MM.1S (cell line): Measurements from ENCODE around the gene MRPL16.
A peak's percentile ranks its signal among the peaks of the same experiment; 100 is the strongest.

Experiments used
- DNase-seq: peaks from one replicate; pipeline ENCODE4 v3.0.0-alpha.2; 2015
- H2AFZ ChIP-seq: fragments of 300-600 bp; sonication (generic); 2 replicates; pipeline ENCODE4 v1.6.0; 2016; ENCODE audit warnings: antibody characterized with exemption, low read length
- H3F3A ChIP-seq: fragments of 300-600 bp; sonication (generic); 2 replicates; pipeline ENCODE4 v1.6.1; 2016; ENCODE audit warnings: mild to moderate bottlenecking, antibody characterized with exemption, low read length, moderate library complexity, mixed read lengths; ENCODE audit not compliant: insufficient read depth
- H3K27ac ChIP-seq: fragments of 300-600 bp; sonication (generic); 2 replicates; pipeline ENCODE4 v1.5.1; 2016; ENCODE audit warnings: mild to moderate bottlenecking, low read length
- H3K27me3 ChIP-seq: fragments of 300-600 bp; sonication (generic); replicated peaks from 2 replicates; pipeline ENCODE4 v1.6.0; 2016; ENCODE audit warnings: low read length; ENCODE audit not compliant: insufficient read depth
- H3K36me3 ChIP-seq: fragments of 300-600 bp; sonication (generic); replicated peaks from 2 replicates; pipeline ENCODE4 v1.6.1; 2016; ENCODE audit warnings: mild to moderate bottlenecking, low read length, mixed read lengths; ENCODE audit not compliant: insufficient read depth
- H3K4me1 ChIP-seq: fragments of 300-600 bp; sonication (generic); 2 replicates; pipeline ENCODE4 v1.6.1; 2016; ENCODE audit warnings: low read length, mixed read lengths
- H3K4me2 ChIP-seq: fragments of 300-600 bp; sonication (generic); 2 replicates; pipeline ENCODE4 v1.6.0; 2016; ENCODE audit warnings: low read depth, low read length
- H3K4me3 ChIP-seq: fragments of 300-600 bp; sonication (generic); 2 replicates; pipeline ENCODE4 v1.5.1; 2016; ENCODE audit warnings: low read length, mixed read lengths
- H3K79me2 ChIP-seq: fragments of 300-600 bp; sonication (generic); 2 replicates; pipeline ENCODE4 v1.6.1; 2016; ENCODE audit warnings: mixed run types, low read length, mixed read lengths
- H3K9ac ChIP-seq: fragments of 300-600 bp; sonication (generic); 2 replicates; pipeline ENCODE4 v1.6.1; 2016; ENCODE audit warnings: low read length, mixed read lengths
- H3K9me2 ChIP-seq: fragments of 300-600 bp; sonication (generic); replicated peaks from 2 replicates; pipeline ENCODE4 v1.6.1; 2016; ENCODE audit warnings: mild to moderate bottlenecking, low read length, mixed read lengths; ENCODE audit not compliant: insufficient read depth
- H3K9me3 ChIP-seq: fragments of 300-600 bp; sonication (generic); replicated peaks from 2 replicates; pipeline ENCODE4 v1.6.1; 2016; ENCODE audit warnings: mild to moderate bottlenecking, low read length, mixed read lengths; ENCODE audit not compliant: insufficient read depth
- H4K20me1 ChIP-seq: fragments of 300-600 bp; sonication (generic); 2 replicates; pipeline ENCODE4 v1.6.1; 2016; ENCODE audit warnings: mild to moderate bottlenecking, low read length, moderate library complexity, mixed read lengths; ENCODE audit not compliant: insufficient read depth
- CTCF ChIP-seq: fragments of 300-600 bp; sonication (generic); IDR thresholded peaks from 2 replicates; pipeline ENCODE4 v1.5.1; 2016; ENCODE audit warnings: antibody characterized with exemption, low read length, mixed read lengths
- EZH2 ChIP-seq: fragments of 300-600 bp; sonication (generic); optimal IDR thresholded peaks from 2 replicates; pipeline ENCODE3; 2017; ENCODE audit warnings: low read depth, mild to moderate bottlenecking, antibody characterized with exemption, low read length, mixed read lengths
- EZH2phosphoT487 ChIP-seq: fragments of 300-600 bp; sonication (generic); IDR thresholded peaks from 2 replicates; pipeline ENCODE4 v1.6.1; 2018; ENCODE audit warnings: antibody characterized with exemption, low read length

Gene MRPL16

DNA sequence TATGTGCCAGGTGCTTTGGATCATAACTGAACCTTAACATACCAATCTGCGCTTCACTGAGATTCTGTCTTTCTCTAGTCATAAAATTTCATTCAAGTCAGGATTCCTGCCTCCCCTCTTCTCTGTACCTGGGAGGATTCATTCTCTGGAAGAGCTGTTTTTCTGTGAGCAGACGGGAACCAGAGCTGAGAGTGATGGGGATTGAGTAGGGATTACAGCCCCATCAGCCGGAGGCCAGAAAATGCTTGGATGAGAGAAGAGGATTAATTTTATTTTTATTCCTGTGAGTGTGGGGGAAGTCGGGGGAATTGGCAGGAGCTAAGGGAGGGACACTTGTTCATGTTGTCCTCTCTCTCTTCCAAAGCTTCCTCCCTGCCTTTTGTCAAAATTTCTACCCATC lies 50.7 kb downstream of the MRPL16 start:
- peaks cover 9% of the 10 kb centered on the region; the same call in 1 of the 2 replicates for H3F3A ChIP-seq
- peaks cover 16% of the 10 kb centered on the region for H3K4me1 ChIP-seq
- no peak for DNase-seq
- TF ChIP-seq EZH2phosphoT487 (no peak), CTCF (no peak), EZH2 (no peak)
- no peak overlapping the region for H3K27ac ChIP-seq
- H4K20me1 ChIP-seq = no peaks in the 10 kb centered on the region
- H2AFZ ChIP-seq = no peak overlapping the region
- no peaks in the 10 kb centered on the region for H3K36me3 ChIP-seq
- H3K9me3 ChIP-seq = no peaks in the 10 kb centered on the region
- no peak overlapping the region for H3K4me3 ChIP-seq
- H3K9ac ChIP-seq = no peak overlapping the region
- peaks cover 86% of the 10 kb centered on the region for H3K79me2 ChIP-seq
- H3K27me3 ChIP-seq = no peaks in the 10 kb centered on the region
- no peak overlapping the region for H3K4me2 ChIP-seq
- H3K9me2 ChIP-seq = no peaks in the 10 kb centered on the region

DNA sequence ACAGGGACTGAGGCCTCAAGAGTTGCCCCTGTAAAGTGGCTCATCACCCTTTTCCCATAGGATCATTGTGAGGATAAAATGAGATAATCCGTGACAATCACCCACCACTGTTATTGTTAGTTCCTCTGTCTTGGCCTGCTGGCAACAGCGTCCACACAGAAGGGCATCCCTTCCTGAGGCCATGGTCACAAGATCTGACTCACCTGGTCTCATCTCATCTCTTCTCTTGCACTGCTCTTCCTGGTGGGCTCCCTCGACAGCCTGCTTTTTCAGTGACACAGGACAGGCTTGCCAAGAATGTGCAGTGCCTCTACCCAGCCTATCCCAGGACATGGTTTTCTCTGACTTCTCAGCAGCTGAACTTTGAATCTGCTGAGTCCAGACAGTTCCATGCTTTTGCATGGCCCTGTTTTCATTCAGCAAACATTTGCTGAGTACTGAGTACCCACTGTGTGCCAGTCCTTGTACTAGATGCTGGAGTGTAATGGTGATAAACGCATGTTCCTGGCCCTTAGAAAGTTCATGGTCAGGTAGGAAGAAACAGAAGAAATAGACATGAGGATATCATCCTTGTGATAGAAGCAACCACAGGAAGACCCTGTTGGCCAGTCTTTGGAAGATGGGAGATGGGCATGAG lies 52.1 kb downstream of the MRPL16 start:
- no peaks in the 10 kb centered on the region for H3K27me3 ChIP-seq
- no peak overlapping the region for H3K4me3 ChIP-seq
- TF ChIP-seq EZH2 (no peak), EZH2phosphoT487 (no peak), CTCF (no peak)
- peaks cover 16% of the 10 kb centered on the region for H3K4me1 ChIP-seq
- no peak overlapping the region for H3K27ac ChIP-seq
- no peaks in the 10 kb centered on the region for H3K36me3 ChIP-seq
- peaks cover 18% of the 10 kb centered on the region for H3F3A ChIP-seq
- H2AFZ ChIP-seq = no peak overlapping the region
- H3K9ac ChIP-seq = no peak overlapping the region
- H3K9me3 ChIP-seq = no peaks in the 10 kb centered on the region
- no peaks in the 10 kb centered on the region for H3K9me2 ChIP-seq
- H3K4me2 ChIP-seq = no peak overlapping the region
- peaks cover 78% of the 10 kb centered on the region for H3K79me2 ChIP-seq
- H4K20me1 ChIP-seq = no peaks in the 10 kb centered on the region
- DNase-seq = no peak

DNA sequence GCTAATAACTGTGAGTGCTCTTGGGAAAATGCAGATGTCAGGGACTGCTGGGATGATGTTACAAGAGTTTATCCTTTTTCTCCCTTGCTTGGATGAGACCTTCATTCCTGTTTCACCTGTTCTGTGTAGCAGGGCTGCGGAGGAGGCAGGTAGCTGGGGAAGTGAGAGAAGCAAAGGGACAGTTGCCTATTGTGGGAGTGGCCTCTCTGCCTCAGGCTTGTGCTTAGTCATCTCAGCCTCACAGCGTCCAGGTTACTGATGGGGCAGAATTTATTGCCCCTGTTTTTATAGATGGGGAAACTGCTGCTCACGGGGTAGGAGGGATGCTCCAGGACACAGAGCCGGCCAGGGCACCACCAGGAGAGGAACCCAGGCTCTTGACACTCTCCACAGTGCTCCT lies 53.7 kb downstream of the MRPL16 start:
- Histone ChIP-seq H3K4me1 (peaks cover 16% of the 10 kb centered on the region), H3K79me2 (peaks cover 61% of the 10 kb centered on the region), H3K9me3 (no peaks in the 10 kb centered on the region), H3K27ac (peak overlapping the region; percentile 32; the same call in 1 of the 2 replicates), H4K20me1 (no peaks in the 10 kb centered on the region), H3K36me3 (no peaks in the 10 kb centered on the region), H2AFZ (0 out of 2 replicates have a peak overlapping the region, but pooled peaks have one; percentile 12), H3F3A (peaks cover 18% of the 10 kb centered on the region), H3K9ac (peak overlapping the region; percentile 7; the same call in 1 of the 2 replicates), H3K4me2 (peak overlapping the region; percentile 84), H3K27me3 (no peaks in the 10 kb centered on the region), H3K4me3 (peak overlapping the region; percentile 99; the same call in 1 of the 2 replicates), H3K9me2 (no peaks in the 10 kb centered on the region)
- no peak for TF ChIP-seq EZH2phosphoT487
- TF ChIP-seq CTCF = no peak
- no peak for TF ChIP-seq EZH2
- DNase-seq = peak; percentile 53
